Cardiac fibroblast (primary cell): ENCODE results near the gene DUSP1.

Experiments used
- DNase-seq, 2 donors: peaks; one replicate each; pipeline versions ENCODE4 v3.0.0 to v3.0.0-alpha.2; 2010; ENCODE audit warnings: low read depth in 2 of 2
- H3K4me3 ChIP-seq, 2 donors: replicated peaks in 1 of 2; 1 replicate in 1 of 2; 2 replicates in 1 of 2; pipeline ENCODE4 v1.5.1; 2011; ENCODE audit warnings: low read depth in 2 of 2, low read length in 2 of 2, mild to moderate bottlenecking in 2 of 2, moderate library complexity in 1 of 2
- CTCF ChIP-seq: IDR thresholded peaks from one replicate; pipeline ENCODE4 v1.5.1; 2011; ENCODE audit warnings: low read depth, mild to moderate bottlenecking, low read length, inconsistent platforms

Gene DUSP1

GRCh38 chr5:172721455-172722326 is 49.3 kb downstream of the DUSP1 start:
- peak; percentile 70 to 89 for DNase-seq
- no peak overlapping the region for H3K4me3 ChIP-seq
- no peak for TF ChIP-seq CTCF

GRCh38 chr5:172720655-172721054 is 50.3 kb downstream of the DUSP1 start:
- TF ChIP-seq CTCF, result no peak
- DNase-seq, result no peak
- H3K4me3 ChIP-seq, result no peak overlapping the region

- TF ChIP-seq CTCF, result no peak
- H3K4me3 ChIP-seq, result no peak overlapping the region
- peak in 1 of 2 donors; percentile 53 for DNase-seq
Observed at GRCh38 chr5:172719211-172719610, 51.8 kb downstream of the DUSP1 start.

GRCh38 chr5:172718527-172719114 is 52.4 kb downstream of the DUSP1 start:
- no peak for TF ChIP-seq CTCF

More at GRCh38 chr5:172718527-172719114, 52.4 kb downstream of the DUSP1 start:
- no peak for DNase-seq
- no peak overlapping the region for H3K4me3 ChIP-seq
